ENCODE results near the gene NR4A3.

The NR4A3 gene

GRCh38 chr9:99878651-99879050 is 57.0 kb downstream of the NR4A3 start:
- DNase-seq (ENCODE audit: low spot score): no peak

- DNase-seq (ENCODE audit: low spot score): no peak
These were observed 60.1 kb downstream of the NR4A3 start for GRCh38 chr9:99881769-99882168.

GRCh38 chr9:99885747-99886146 is 64.1 kb downstream of the NR4A3 start:
- DNase-seq (ENCODE audit: low spot score): no peak

- DNase-seq (ENCODE audit: low spot score): no peak
These were observed 67.4 kb downstream of the NR4A3 start for GRCh38 chr9:99889120-99889519.

- DNase-seq (ENCODE audit: low spot score): no peak
These were observed 73.1 kb downstream of the NR4A3 start for GRCh38 chr9:99894826-99895225.

GRCh38 chr9:99895510-99895909 is 73.8 kb downstream of the NR4A3 start:
- no peak for DNase-seq (ENCODE audit: low spot score)

- no peak for DNase-seq (ENCODE audit: low spot score)
These were observed 74.4 kb downstream of the NR4A3 start for GRCh38 chr9:99896119-99896518.

- no peak for DNase-seq (ENCODE audit: low spot score)
These were observed 81.7 kb downstream of the NR4A3 start for GRCh38 chr9:99903393-99903792.

GRCh38 chr9:99905833-99906402 is 84.2 kb downstream of the NR4A3 start:
- no peak for DNase-seq (ENCODE audit: low spot score)

- DNase-seq (ENCODE audit: low spot score): peak; percentile 69
These were observed 84.9 kb downstream of the NR4A3 start, which contains the start of gene STX17 for GRCh38 chr9:99906403-99907207. Gene STX17, plus strand, starts transcription at chr9:99906654. Its CDS starts 8,586 bp downstream, at chr9:99915240.

- DNase-seq (ENCODE audit: low spot score): no peak
These were observed 85.5 kb downstream of the NR4A3 start for GRCh38 chr9:99907208-99907532.

- no peak for DNase-seq (ENCODE audit: low spot score)
These were observed 89.9 kb downstream of the NR4A3 start for GRCh38 chr9:99911600-99911999.
